ENCODE measurements around the gene DNAH6.
A peak's percentile ranks its signal among the peaks of the same experiment; 100 is the strongest.
"Not testable (repeated sequence)": the region's sequence is repeated elsewhere in the genome, so short reads cannot be mapped to it uniquely, and the experiment has no call there.

Gene DNAH6

DNA sequence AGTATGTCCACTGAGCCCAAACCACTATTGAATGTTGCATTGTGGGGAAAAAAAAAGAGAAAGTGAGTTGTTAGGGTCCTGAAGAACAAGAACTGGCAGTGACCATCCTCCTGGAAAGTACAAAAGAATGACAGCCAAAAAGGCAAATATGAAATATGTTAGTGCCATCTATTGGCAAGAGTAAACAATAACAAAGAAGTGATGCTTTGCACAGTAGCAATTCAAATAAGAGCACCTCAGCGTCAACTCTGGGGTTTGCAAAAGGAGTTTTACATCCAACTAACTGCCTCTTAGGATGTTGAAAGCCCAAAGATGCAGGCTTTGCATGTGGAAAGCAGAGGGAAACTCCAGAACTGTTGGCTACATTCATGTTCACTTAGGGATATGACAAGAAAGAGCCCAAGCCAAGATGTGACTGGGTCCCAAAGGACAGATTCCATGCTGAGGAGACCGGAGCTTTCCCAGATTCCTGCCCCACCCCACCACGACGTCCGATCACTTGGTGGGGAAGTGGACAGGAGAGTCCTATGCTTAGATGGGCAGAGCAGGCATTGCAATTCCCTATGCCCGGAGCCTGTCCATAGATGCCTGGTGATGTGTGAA is 349.0 kb downstream of the DNAH6 start:
- Histone ChIP-seq H3K4me3 (ENCODE audit: low read depth in 1 of 2, low read length in 2 of 2) (no peak overlapping the region), H3K27ac (ENCODE audit: low read length) (no peak overlapping the region), H3K4me1 (ENCODE audit: insufficient read depth, low read length) (no peaks in the 10 kb centered on the region), H4K20me1 (ENCODE audit: insufficient read depth, low read length) (no peaks in the 10 kb centered on the region), H3K27me3 (ENCODE audit: insufficient read depth, low read length, poor library complexity) (peaks cover 3% of the 10 kb centered on the region), H3K9me3 (ENCODE audit: insufficient read depth, low read length, severe bottlenecking) (no peaks in the 10 kb centered on the region), H3K4me2 (ENCODE audit: insufficient read depth, low read length) (no peak overlapping the region), H3K9ac (ENCODE audit: low read depth, low read length) (no peak overlapping the region), H3K36me3 (ENCODE audit: insufficient read depth, low read length) (no peaks in the 10 kb centered on the region), H2AFZ (ENCODE audit: low read depth, low read length) (no peak overlapping the region), H3K79me2 (ENCODE audit: insufficient read depth, low read length) (no peaks in the 10 kb centered on the region)
- TF ChIP-seq, protein P1, sequence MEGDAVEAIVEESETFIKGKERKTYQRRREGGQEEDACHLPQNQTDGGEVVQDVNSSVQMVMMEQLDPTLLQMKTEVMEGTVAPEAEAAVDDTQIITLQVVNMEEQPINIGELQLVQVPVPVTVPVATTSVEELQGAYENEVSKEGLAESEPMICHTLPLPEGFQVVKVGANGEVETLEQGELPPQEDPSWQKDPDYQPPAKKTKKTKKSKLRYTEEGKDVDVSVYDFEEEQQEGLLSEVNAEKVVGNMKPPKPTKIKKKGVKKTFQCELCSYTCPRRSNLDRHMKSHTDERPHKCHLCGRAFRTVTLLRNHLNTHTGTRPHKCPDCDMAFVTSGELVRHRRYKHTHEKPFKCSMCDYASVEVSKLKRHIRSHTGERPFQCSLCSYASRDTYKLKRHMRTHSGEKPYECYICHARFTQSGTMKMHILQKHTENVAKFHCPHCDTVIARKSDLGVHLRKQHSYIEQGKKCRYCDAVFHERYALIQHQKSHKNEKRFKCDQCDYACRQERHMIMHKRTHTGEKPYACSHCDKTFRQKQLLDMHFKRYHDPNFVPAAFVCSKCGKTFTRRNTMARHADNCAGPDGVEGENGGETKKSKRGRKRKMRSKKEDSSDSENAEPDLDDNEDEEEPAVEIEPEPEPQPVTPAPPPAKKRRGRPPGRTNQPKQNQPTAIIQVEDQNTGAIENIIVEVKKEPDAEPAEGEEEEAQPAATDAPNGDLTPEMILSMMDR (IDR thresholded peaks at IDR 0.05; ENCODE audit: borderline replicate concordance, extremely low read depth, low read length, poor library complexity, severe bottlenecking), result peak; percentile 62
- no peak for TF ChIP-seq EZH2 (IDR thresholded peaks at IDR 0.05; ENCODE audit: borderline replicate concordance, low read depth, low read length, severe bottlenecking)
- no peak for DNase-seq
- ATAC-seq (ENCODE audit: insufficient read depth, low read depth), result peak; percentile 60; the same call in 2 of the 3 replicates

DNA sequence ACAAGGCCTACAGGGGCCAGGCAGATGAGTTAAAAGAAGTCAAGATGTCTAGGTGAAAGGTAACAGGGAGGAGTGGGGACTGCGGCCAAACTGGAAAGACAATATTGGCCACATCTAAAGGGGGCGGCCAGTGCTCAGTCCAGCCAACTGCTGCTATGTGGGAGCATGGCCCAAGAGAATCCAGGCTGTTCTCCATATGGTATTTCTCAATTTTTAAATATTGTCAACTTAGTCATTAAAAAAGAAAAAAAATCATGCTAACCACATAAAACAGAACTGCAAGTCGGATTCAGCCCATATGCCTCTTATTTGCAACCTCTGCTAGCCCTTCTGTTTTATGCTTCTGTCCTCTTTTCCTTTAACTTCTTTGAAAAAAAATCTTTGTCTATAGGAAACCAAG is 349.8 kb downstream of the DNAH6 start:
- H3K9me3 ChIP-seq (ENCODE audit: insufficient read depth, low read length, severe bottlenecking), result no peaks in the 10 kb centered on the region
- no peaks in the 10 kb centered on the region for H3K4me1 ChIP-seq (ENCODE audit: insufficient read depth, low read length)
- TF ChIP-seq, protein P1 (IDR thresholded peaks at IDR 0.05; ENCODE audit: borderline replicate concordance, extremely low read depth, low read length, poor library complexity, severe bottlenecking), result no peak
- TF ChIP-seq EZH2 (IDR thresholded peaks at IDR 0.05; ENCODE audit: borderline replicate concordance, low read depth, low read length, severe bottlenecking), result no peak
- H3K4me3 ChIP-seq (ENCODE audit: low read depth in 1 of 2, low read length in 2 of 2), result no peak overlapping the region
- no peak overlapping the region for H3K9ac ChIP-seq (ENCODE audit: low read depth, low read length)
- ATAC-seq (ENCODE audit: insufficient read depth, low read depth) (no peak), DNase-seq (no peak)
- peaks cover 5% of the 10 kb centered on the region for H3K27me3 ChIP-seq (ENCODE audit: insufficient read depth, low read length, poor library complexity)
- H3K4me2 ChIP-seq (ENCODE audit: insufficient read depth, low read length), result no peak overlapping the region
- no peak overlapping the region for H2AFZ ChIP-seq (ENCODE audit: low read depth, low read length)
- no peaks in the 10 kb centered on the region for H3K79me2 ChIP-seq (ENCODE audit: insufficient read depth, low read length)
- no peak overlapping the region for H3K27ac ChIP-seq (ENCODE audit: low read length)
- H3K36me3 ChIP-seq (ENCODE audit: insufficient read depth, low read length), result no peaks in the 10 kb centered on the region
- H4K20me1 ChIP-seq (ENCODE audit: insufficient read depth, low read length), result no peaks in the 10 kb centered on the region

DNA sequence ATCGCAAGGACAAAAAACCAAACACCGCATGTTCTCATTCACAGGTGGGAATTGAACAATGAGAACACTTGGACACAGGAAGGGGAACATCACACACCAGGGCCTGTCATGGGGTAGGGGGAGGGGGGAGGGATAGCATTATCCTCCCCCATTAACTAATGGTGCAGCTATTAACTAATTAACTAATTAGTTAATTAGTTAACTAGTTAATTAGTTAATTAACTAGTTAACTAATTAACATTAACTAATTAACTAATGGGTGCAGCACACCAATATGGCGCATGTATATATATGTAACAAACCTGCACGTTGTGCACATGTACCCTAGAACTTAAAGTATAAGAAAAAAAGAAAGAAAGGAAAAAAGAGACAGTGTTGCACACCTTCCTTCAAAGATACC is 352.0 kb downstream of the DNAH6 start:
- H3K79me2 ChIP-seq (ENCODE audit: insufficient read depth, low read length); H3K4me1 ChIP-seq (ENCODE audit: insufficient read depth, low read length); H4K20me1 ChIP-seq (ENCODE audit: insufficient read depth, low read length); H3K4me2 ChIP-seq (ENCODE audit: insufficient read depth, low read length); H3K9ac ChIP-seq (ENCODE audit: low read depth, low read length); H3K27me3 ChIP-seq (ENCODE audit: insufficient read depth, low read length, poor library complexity); ATAC-seq (ENCODE audit: insufficient read depth, low read depth); H3K9me3 ChIP-seq (ENCODE audit: insufficient read depth, low read length, severe bottlenecking); DNase-seq; H3K4me3 ChIP-seq (ENCODE audit: low read depth in 1 of 2, low read length in 2 of 2); H2AFZ ChIP-seq (ENCODE audit: low read depth, low read length); H3K36me3 ChIP-seq (ENCODE audit: insufficient read depth, low read length); H3K27ac ChIP-seq (ENCODE audit: low read length): not testable (repeated sequence)

Measured in DND-41 (cell line).